Neuron (in vitro differentiated cells): ENCODE measurements around the gene FREM3.
"Not testable (repeated sequence)": the region's sequence is repeated elsewhere in the genome, so short reads cannot be mapped to it uniquely, and the experiment has no call there.

ENCODE experiments used
- H2AFZ ChIP-seq: one replicate; pipeline ENCODE4 v1.6.1; 2013; ENCODE audit warnings: low read depth, mild to moderate bottlenecking, inconsistent platforms, low read length, moderate library complexity
- H3K27me3 ChIP-seq: one replicate; pipeline ENCODE4 v1.6.1; 2013; ENCODE audit warnings: low read length; ENCODE audit not compliant: insufficient read depth
- H3K36me3 ChIP-seq: one replicate; pipeline ENCODE4 v1.6.1; 2013; ENCODE audit warnings: low read length; ENCODE audit not compliant: insufficient read depth
- H3K4me1 ChIP-seq: one replicate; pipeline ENCODE4 v1.6.1; 2013; ENCODE audit warnings: low read length; ENCODE audit not compliant: insufficient read depth
- H3K4me3 ChIP-seq: 2 replicates; pipeline ENCODE4 v1.5.1; 2013; ENCODE audit warnings: mild to moderate bottlenecking, low read length, moderate library complexity
- H3K9me3 ChIP-seq: one replicate; pipeline ENCODE4 v1.6.1; 2013; ENCODE audit warnings: low read length

The FREM3 gene

DNA sequence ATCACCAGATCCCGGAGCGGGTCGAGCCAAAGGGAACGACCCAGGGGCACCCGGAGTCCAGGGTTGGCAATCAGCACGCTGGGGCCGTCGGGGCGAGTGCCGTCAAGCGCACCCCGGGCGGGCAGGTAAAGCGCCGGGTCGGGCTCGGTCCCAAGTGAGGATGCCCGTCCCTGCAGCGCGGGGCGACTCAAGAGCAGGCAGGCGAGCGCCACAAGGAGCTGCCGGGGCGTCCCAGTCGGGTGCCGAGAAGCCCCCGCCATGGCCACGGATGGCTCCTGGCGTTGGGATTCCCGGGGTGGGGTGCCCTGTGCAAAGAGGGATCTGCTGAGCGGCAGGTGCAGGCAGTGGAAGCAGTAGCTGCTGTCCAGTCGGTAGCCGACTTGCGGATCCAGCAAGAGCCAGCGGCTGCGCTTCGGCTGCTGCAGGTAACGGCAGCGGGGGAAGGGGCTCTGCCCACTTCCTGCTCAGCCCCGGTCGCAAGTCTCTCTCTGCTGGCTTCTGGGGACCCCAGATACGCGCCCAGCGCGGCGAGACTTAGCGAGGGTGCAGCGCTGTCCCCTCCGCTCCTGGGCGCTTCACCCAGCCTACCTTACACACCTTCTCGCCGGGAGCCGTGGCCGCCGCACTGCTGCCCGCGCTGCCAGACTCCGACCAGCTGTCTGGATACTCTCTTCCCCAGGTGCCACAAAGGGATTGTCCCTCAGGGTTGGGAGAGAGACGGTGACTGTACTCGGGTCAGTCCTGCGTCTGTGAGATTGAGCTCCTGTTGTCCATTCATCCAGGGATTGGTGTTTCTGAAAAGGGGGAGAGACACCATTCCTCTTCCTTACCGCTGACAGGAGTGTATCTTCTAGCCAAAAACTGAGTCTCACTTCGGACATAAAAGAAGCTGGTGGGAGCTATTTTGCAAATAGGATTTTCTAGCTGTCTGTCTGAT, at the start of gene FREM3:
FREM3 (minus strand) TSS at position 260 of the 937 bp plus-strand sequence; CDS start at position 260, 0 bp downstream.
- peaks cover 2% of the 10 kb centered on the region for H3K9me3 ChIP-seq
- no peak within 1 kb of the TSS for H3K4me3 ChIP-seq
- H3K27me3 ChIP-seq = peaks cover 48% of the 10 kb centered on the region
- no peaks in the 10 kb centered on the region for H3K36me3 ChIP-seq
- H2AFZ ChIP-seq = peak within 1 kb of the TSS; percentile 55
- peaks cover 4% of the 10 kb centered on the region for H3K4me1 ChIP-seq

DNA sequence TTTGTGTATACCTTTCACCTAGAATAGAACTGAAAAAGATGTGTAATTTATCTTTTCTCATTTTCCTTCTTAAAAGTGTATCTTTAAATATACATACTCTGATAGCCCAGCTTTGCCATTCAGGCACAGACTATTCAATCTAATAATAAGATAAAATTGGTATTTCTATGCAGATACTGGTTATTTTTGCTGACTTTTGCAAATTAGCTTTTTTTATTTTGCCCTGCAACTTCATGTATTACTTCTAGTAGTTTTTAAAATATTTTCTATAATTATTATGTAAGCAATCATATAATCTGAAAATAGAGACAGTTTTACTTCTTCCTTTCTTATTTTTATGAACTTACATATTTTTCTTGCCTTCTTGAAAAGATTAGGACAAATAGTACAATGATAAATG, 45.4 kb upstream of the FREM3 start:
- no peaks in the 10 kb centered on the region for H3K4me1 ChIP-seq
- no peaks in the 10 kb centered on the region for H3K27me3 ChIP-seq
- H3K4me3 ChIP-seq = no peak overlapping the region
- H3K36me3 ChIP-seq = no peaks in the 10 kb centered on the region
- no peak overlapping the region for H2AFZ ChIP-seq
- H3K9me3 ChIP-seq = no peaks in the 10 kb centered on the region

- Histone ChIP-seq H2AFZ (no peak overlapping the region), H3K9me3 (no peaks in the 10 kb centered on the region), H3K4me1 (no peaks in the 10 kb centered on the region), H3K27me3 (no peaks in the 10 kb centered on the region), H3K4me3 (no peak overlapping the region), H3K36me3 (no peaks in the 10 kb centered on the region)
These were observed 43.1 kb upstream of the FREM3 start for GRCh38 chr4:143743591-143743990.

DNA sequence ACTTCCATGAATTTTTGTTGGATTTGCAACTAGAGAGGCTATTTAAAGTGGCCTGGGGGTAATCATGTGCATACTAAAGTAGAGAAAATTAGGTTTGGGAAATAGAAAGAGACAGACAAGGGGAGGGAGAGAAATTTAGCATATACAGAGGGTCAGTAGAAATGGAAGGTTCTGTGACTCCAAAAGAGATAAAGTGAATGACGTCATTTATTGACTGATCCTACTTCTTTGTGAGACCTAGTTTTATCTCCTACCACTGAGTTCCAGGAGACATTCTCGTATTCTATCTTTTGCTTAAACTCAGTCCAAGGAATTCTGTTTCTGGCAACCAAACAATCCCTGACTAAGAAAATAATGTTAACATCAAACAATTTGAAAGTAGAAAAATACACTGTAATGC, 42.4 kb upstream of the FREM3 start:
- H3K9me3 ChIP-seq = no peaks in the 10 kb centered on the region
- no peak overlapping the region for H3K4me3 ChIP-seq
- no peaks in the 10 kb centered on the region for H3K4me1 ChIP-seq
- no peak overlapping the region for H2AFZ ChIP-seq
- no peaks in the 10 kb centered on the region for H3K36me3 ChIP-seq
- H3K27me3 ChIP-seq = no peaks in the 10 kb centered on the region

DNA sequence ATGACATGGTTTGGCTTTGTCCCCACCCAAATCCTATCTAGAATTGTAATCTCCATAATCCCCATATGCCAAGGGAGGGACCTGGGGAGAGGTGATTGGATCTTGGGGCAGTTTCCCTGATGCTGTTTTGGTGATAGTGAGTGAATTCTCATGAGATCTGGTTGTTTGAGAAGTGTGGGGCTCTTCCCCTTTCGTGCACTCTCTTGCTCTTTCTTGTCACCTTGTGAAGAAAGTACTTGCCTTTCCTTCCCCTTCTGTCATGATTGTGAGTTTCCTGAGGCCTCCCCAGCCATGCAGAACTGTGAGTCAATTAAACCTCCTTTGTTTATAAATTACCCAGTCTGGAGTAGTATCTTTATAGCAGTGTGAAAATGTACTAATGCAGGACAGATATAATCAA, 36.4 kb upstream of the FREM3 start:
- Histone ChIP-seq H3K4me3 (no peak overlapping the region), H2AFZ (no peak overlapping the region), H3K4me1 (no peaks in the 10 kb centered on the region), H3K27me3 (no peaks in the 10 kb centered on the region), H3K9me3 (no peaks in the 10 kb centered on the region), H3K36me3 (no peaks in the 10 kb centered on the region)

DNA sequence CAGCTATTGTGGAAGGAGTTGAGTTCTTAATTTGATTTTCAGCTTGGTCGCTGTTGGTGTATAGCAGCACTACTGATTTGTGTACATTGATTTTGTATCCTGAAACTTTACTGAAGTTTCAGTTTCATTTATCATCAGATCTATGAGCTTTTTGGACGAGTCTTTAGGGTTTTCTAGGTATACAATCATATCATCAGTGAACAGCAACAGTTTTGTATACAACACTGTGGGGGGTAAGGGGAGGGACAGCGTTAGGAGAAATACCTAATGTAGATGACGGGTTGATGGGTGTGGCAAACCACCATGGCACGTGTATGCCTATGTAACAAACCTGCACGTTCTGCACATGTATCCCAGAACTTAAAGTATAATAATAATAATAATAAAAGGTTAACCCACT, 35.6 kb upstream of the FREM3 start:
- not testable (repeated sequence) for H3K4me1 ChIP-seq, H3K4me3 ChIP-seq, H3K9me3 ChIP-seq, H3K36me3 ChIP-seq, H2AFZ ChIP-seq, H3K27me3 ChIP-seq

- Histone ChIP-seq H3K36me3 (no peaks in the 10 kb centered on the region), H3K4me1 (no peaks in the 10 kb centered on the region), H3K9me3 (no peaks in the 10 kb centered on the region), H3K4me3 (no peak overlapping the region), H3K27me3 (no peaks in the 10 kb centered on the region), H2AFZ (no peak overlapping the region)
These were observed 27.7 kb upstream of the FREM3 start for GRCh38 chr4:143728166-143728565.

DNA sequence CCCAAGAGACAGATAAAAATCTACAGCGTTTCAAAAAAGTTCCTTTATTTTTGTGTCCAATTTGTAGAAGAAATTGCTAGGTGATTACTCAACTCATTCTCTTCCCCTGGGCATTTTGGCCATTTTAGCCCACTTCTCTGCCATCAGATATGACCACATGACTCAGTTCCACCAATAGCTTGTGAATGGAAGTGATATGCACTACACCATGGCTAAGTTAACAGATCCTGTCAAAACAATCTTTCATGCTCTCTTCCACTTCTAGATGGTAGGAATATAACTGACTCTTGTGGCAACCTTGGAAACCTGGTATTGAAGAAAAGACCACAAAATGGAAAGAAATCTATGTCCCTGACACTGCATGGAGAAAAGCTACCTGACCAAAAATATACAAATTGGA, 26.2 kb upstream of the FREM3 start:
- Histone ChIP-seq H3K4me1 (no peaks in the 10 kb centered on the region), H3K9me3 (no peaks in the 10 kb centered on the region), H3K4me3 (no peak overlapping the region), H2AFZ (no peak overlapping the region), H3K36me3 (no peaks in the 10 kb centered on the region), H3K27me3 (no peaks in the 10 kb centered on the region)

GRCh38 chr4:143721317-143721716, 20.8 kb upstream of the FREM3 start:
- Histone ChIP-seq H3K4me1 (no peaks in the 10 kb centered on the region), H3K4me3 (no peak overlapping the region), H3K27me3 (no peaks in the 10 kb centered on the region), H3K9me3 (no peaks in the 10 kb centered on the region), H3K36me3 (no peaks in the 10 kb centered on the region), H2AFZ (no peak overlapping the region)

GRCh38 chr4:143718748-143719147, 18.3 kb upstream of the FREM3 start:
- H3K4me1 ChIP-seq, H3K36me3 ChIP-seq, H2AFZ ChIP-seq, H3K9me3 ChIP-seq, H3K27me3 ChIP-seq, H3K4me3 ChIP-seq: not testable (repeated sequence)

DNA sequence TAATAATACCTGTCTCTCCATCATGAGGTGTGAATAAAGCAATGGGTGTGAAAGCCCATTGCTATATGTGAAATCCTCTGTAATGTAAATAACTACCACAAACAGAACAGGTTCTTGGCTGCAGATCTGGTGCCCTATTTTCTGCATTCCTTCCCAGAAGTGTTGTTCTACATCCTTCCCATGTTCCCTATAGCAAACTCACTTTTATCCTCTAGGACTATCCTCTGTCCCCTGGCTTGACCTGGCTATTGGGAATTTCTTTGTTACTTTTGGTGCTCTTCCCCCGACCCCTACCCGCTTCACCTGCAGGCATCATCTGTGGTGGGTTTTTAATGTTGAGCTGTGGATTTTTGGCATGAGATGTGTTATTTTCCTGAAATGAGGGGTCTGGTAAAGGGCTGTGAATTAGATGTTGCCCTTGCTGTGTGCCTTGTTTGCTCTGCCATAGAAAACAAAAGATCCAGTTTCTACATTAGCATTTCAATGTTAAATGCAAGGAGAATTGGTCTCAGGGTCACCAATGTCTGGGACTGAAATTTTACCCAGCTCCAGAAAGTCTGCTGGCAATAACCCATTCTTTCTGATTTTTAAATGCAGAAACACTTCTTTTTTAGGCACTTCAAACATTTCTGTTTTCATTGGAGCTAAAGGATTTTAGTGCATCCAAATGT, 13.6 kb upstream of the FREM3 start:
- Histone ChIP-seq H2AFZ (no peak overlapping the region), H3K9me3 (no peaks in the 10 kb centered on the region), H3K36me3 (no peaks in the 10 kb centered on the region), H3K27me3 (no peaks in the 10 kb centered on the region), H3K4me3 (no peak overlapping the region), H3K4me1 (no peaks in the 10 kb centered on the region)

- Histone ChIP-seq H3K4me1 (no peaks in the 10 kb centered on the region), H3K36me3 (no peaks in the 10 kb centered on the region), H3K27me3 (no peaks in the 10 kb centered on the region), H3K4me3 (no peak overlapping the region), H3K9me3 (no peaks in the 10 kb centered on the region), H2AFZ (no peak overlapping the region)
These were observed 13.1 kb upstream of the FREM3 start for GRCh38 chr4:143713553-143713952.

DNA sequence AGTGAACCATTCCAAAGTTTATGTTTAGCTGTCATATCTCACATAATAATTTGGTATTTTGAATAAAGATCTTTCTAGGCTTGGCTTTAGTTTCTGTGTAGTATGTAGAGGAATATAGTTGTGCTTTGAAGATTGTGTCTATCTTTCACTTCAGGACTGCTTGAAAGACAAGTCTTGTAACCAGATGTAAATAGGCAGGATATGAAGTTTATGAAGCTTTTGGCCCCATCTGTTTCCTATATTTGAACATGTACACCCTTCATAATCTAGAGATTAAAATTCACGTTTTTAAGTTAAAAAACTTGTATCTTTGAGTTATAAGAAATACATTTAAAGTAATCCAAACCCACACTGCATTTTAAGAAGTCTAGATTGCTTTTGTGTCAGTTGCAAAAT, 11.7 kb upstream of the FREM3 start:
- H3K9me3 ChIP-seq = no peaks in the 10 kb centered on the region
- H3K4me1 ChIP-seq = no peaks in the 10 kb centered on the region
- no peaks in the 10 kb centered on the region for H3K36me3 ChIP-seq
- H3K4me3 ChIP-seq = no peak overlapping the region
- no peaks in the 10 kb centered on the region for H3K27me3 ChIP-seq
- H2AFZ ChIP-seq = no peak overlapping the region
